Uterus (tissue), 4 donors: ENCODE measurements around the gene EPB41L1. TPM values are rescaled to one million over a fixed set of nuclear protein-coding genes. Genes with fewer than 3 reads are reported as not detected.

Experiments
- DNase-seq, 2 donors: peaks; one replicate each; pipeline ENCODE4 v3.0.0-alpha.2; 2019 to 2020
- H3K27ac ChIP-seq, 2 donors: fragments of 200-600 bp; sonication (generic); 1 replicate in 1 of 2; 2 replicates in 1 of 2; pipeline ENCODE4 v1.5.1; 2016 to 2018
- H3K27me3 ChIP-seq, 2 donors: fragments of 200-600 bp; sonication (generic); one replicate each; pipeline ENCODE4 v1.5.1; 2018 to 2019; ENCODE audit warnings: control low read depth in 1 of 2
- H3K36me3 ChIP-seq, 2 donors: fragments of 200-600 bp; sonication (generic); one replicate each; pipeline ENCODE4 v1.5.1; 2019; ENCODE audit warnings: control low read depth in 1 of 2
- H3K4me1 ChIP-seq, 2 donors: fragments of 200-600 bp; sonication (generic); one replicate each; pipeline ENCODE4 v1.5.1; 2018 to 2019; ENCODE audit warnings: control low read depth in 1 of 2
- H3K4me3 ChIP-seq, 2 donors: fragments of 200-600 bp; sonication (generic); 1 replicate in 1 of 2; 2 replicates in 1 of 2; pipeline ENCODE4 v1.5.1; 2018 to 2019; ENCODE audit warnings: mild to moderate bottlenecking in 1 of 2
- H3K9me3 ChIP-seq, 2 donors: fragments of 200-600 bp; sonication (generic); one replicate each; pipeline ENCODE4 v1.5.1; 2019; ENCODE audit warnings: control low read depth in 1 of 2
- POLR2A ChIP-seq, 2 donors: fragments of 450-650 bp; IDR thresholded peaks; one replicate each; pipeline ENCODE4 v1.6.1; 2016; ENCODE audit warnings: antibody characterized with exemption in 2 of 2, mild to moderate bottlenecking in 1 of 2, moderate library complexity in 1 of 2
- intact Hi-C: fragments of 100-400 bp; cut with DNase I; formaldehyde crosslinking; loops from one replicate; pipeline ENCODE4 v1.15.1; 2023; ENCODE audit warnings: low total_unique reads
- total RNA-seq, 4 donors: library from RNA; depleted of rRNA in 3 of 4; stranded (reverse); fragments of >200 nt in 3 of 4; gene quantifications; one replicate each; pipeline versions ENCODE4 v1.1.0 to v1.2.4, GENCODE V29; 2014 to 2023
- TF ChIP-seq, protein P1 (sequence below), 4 experiments: fragments of 200-600 bp in 2 of 4; fragments of 450-650 bp in 2 of 4; sonication (generic) in 2 of 4; IDR thresholded peaks; one replicate each; pipeline ENCODE4 v1.5.1; 2016 to 2019; ENCODE audit warnings: antibody characterized with exemption in 4 of 4, mild to moderate bottlenecking in 2 of 4, moderate library complexity in 1 of 4
- donor health status: DM: yes; HTN: yes; CAD: no.

EPB41L1 gene
- total RNA-seq, 4 donors from 2014 or later = 4.9 to 69.2 (median 33.2) TPM

DNA sequence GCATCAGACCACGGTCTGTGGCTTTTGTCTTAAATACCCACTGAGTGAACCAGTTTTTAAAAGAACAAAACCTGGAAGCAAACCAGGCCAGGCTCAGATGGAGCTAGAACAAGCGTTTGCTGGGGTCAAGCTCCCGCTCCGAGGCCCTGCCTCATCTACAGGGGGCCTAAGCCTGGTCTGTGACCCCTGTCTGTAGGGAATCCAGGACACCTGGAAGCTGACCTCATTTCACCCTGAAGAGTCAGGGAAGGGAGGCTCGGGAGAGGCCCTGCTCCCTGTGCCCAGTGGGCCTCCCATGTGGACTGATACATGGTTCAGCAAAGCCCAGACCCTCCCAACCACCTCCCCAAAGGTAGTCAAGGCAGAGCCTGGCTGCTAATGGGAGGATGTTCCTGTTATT, 124.8 kb downstream of the EPB41L1 start:
- no peak overlapping the region for H3K27ac ChIP-seq
- H3K27me3 ChIP-seq = no peaks in the 10 kb centered on the region
- no peaks in the 10 kb centered on the region for H3K4me1 ChIP-seq
- intact Hi-C loops = no loop called here
- no peaks in the 10 kb centered on the region for H3K9me3 ChIP-seq
- H3K36me3 ChIP-seq = no peaks in the 10 kb centered on the region
- DNase-seq = no peak
- H3K4me3 ChIP-seq = no peak overlapping the region
- no peak for TF ChIP-seq POLR2A (IDR thresholded peaks at IDR 0.05)
- TF ChIP-seq, protein P1, sequence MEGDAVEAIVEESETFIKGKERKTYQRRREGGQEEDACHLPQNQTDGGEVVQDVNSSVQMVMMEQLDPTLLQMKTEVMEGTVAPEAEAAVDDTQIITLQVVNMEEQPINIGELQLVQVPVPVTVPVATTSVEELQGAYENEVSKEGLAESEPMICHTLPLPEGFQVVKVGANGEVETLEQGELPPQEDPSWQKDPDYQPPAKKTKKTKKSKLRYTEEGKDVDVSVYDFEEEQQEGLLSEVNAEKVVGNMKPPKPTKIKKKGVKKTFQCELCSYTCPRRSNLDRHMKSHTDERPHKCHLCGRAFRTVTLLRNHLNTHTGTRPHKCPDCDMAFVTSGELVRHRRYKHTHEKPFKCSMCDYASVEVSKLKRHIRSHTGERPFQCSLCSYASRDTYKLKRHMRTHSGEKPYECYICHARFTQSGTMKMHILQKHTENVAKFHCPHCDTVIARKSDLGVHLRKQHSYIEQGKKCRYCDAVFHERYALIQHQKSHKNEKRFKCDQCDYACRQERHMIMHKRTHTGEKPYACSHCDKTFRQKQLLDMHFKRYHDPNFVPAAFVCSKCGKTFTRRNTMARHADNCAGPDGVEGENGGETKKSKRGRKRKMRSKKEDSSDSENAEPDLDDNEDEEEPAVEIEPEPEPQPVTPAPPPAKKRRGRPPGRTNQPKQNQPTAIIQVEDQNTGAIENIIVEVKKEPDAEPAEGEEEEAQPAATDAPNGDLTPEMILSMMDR (IDR thresholded peaks at IDR 0.05) = no peak

- H3K4me1 ChIP-seq = no peaks in the 10 kb centered on the region
- no peak for DNase-seq
- H3K27ac ChIP-seq = no peak overlapping the region
- no peak overlapping the region for H3K4me3 ChIP-seq
- TF ChIP-seq, protein P1 (IDR thresholded peaks at IDR 0.05) = no peak
- no peak for TF ChIP-seq POLR2A (IDR thresholded peaks at IDR 0.05)
- intact Hi-C loops = no loop called here
- H3K9me3 ChIP-seq = no peaks in the 10 kb centered on the region
- H3K27me3 ChIP-seq = no peaks in the 10 kb centered on the region
- H3K36me3 ChIP-seq = no peaks in the 10 kb centered on the region
Measured at GRCh38 chr20:36279776-36280175, 125.2 kb downstream of the EPB41L1 start.

GRCh38 chr20:36281785-36282380, 127.3 kb downstream of the EPB41L1 start:
- Histone ChIP-seq H3K4me3 (no peak overlapping the region), H3K4me1 (no peaks in the 10 kb centered on the region), H3K9me3 (no peaks in the 10 kb centered on the region), H3K27me3 (no peaks in the 10 kb centered on the region), H3K36me3 (no peaks in the 10 kb centered on the region), H3K27ac (no peak overlapping the region)
- TF ChIP-seq, protein P1 (IDR thresholded peaks at IDR 0.05) = no peak
- no peak for TF ChIP-seq POLR2A (IDR thresholded peaks at IDR 0.05)
- DNase-seq = no peak
- intact Hi-C loops = no loop called here

Other genes starting within 250 kb of the EPB41L1 start
- 10 to 100 TPM; 18.8 to 71.2 (median 55.0) TPM for gene SCAND1, start 200.2 kb upstream of the EPB41L1 start, total RNA-seq
- gene CNBD2, start 186.2 kb upstream of the EPB41L1 start, total RNA-seq = 1 to 10 TPM in 2 of 4 donors, not detected in 2; 4.8 to 6.2 TPM
- gene AAR2, start 81.7 kb downstream of the EPB41L1 start, total RNA-seq = 10 to 100 TPM; 20.9 to 33.3 (median 25.2) TPM
- gene DLGAP4, start 151.6 kb downstream of the EPB41L1 start, total RNA-seq = 100 to 1,000 TPM in 2 of 4 donors, 10 to 100 TPM in 2; 38.6 to 193 (median 80.5) TPM